Mucosa of rectum (tissue), 2 donors: ENCODE data around the gene MAGEA6.
"Not testable (repeated sequence)": the region's sequence is repeated elsewhere in the genome, so short reads cannot be mapped to it uniquely, and the experiment has no call there.

Experiments
- H3K27ac ChIP-seq, 2 donors: one replicate each; pipeline ENCODE4 v1.7.0; 2013; ENCODE audit warnings: inconsistent platforms in 2 of 2, low read depth in 2 of 2, low read length in 2 of 2
- H3K27me3 ChIP-seq, 2 donors: one replicate each; pipeline ENCODE4 v1.7.0; 2013; ENCODE audit warnings: low read length in 2 of 2; ENCODE audit not compliant: control insufficient read depth in 2 of 2, insufficient read depth in 2 of 2
- H3K36me3 ChIP-seq, 2 donors: one replicate each; pipeline ENCODE4 v1.7.0; 2013; ENCODE audit warnings: low read length in 2 of 2; ENCODE audit not compliant: control insufficient read depth in 2 of 2, insufficient read depth in 2 of 2
- H3K4me1 ChIP-seq, 2 donors: one replicate each; pipeline ENCODE4 v1.7.0; 2013; ENCODE audit warnings: low read length in 2 of 2, mild to moderate bottlenecking in 1 of 2; ENCODE audit not compliant: control insufficient read depth in 2 of 2, insufficient read depth in 2 of 2
- H3K4me3 ChIP-seq, 2 donors: one replicate each; pipeline ENCODE4 v1.7.0; 2013; ENCODE audit warnings: low read length in 2 of 2
- H3K9ac ChIP-seq, 2 donors: one replicate each; pipeline ENCODE4 v1.7.0; 2013; ENCODE audit warnings: low read length in 2 of 2, low read depth in 1 of 2, mild to moderate bottlenecking in 1 of 2
- H3K9me3 ChIP-seq, 2 donors: one replicate each; pipeline ENCODE4 v1.7.0; 2013; ENCODE audit warnings: low read length in 2 of 2; ENCODE audit not compliant: control insufficient read depth in 2 of 2
- donor health status: healthy.
- donor health status: Normal muscosa, but diverticular disease.

MAGEA6 gene

DNA sequence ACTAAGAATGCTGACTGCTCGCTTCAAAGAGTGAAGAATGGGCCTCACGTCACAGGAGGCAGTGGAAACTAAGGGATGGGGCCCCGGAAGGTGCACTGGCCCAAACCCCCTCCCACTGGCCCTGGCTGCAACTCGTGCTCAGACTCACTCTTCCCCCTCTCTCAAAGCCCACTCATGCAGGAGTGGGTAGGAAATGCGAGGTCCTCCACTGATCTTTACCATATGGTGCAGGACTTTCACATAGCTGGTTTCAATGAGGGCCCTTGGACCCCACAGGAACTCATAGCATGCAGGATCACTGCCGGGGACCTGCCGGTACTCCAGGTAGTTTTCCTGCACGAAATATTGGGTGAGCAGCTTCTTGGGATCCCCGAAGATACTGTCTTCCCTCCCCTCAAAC lies 2.9 kb downstream of the MAGEA6 start:
- not testable (repeated sequence) for H3K27me3 ChIP-seq, H3K9me3 ChIP-seq, H3K27ac ChIP-seq, H3K4me1 ChIP-seq, H3K36me3 ChIP-seq, H3K9ac ChIP-seq, H3K4me3 ChIP-seq

- H3K4me3 ChIP-seq, H3K9me3 ChIP-seq, H3K9ac ChIP-seq, H3K27me3 ChIP-seq, H3K4me1 ChIP-seq, H3K27ac ChIP-seq, H3K36me3 ChIP-seq: not testable (repeated sequence)
Observed at GRCh38 chrX:152761582-152761981, 7.9 kb downstream of the MAGEA6 start.

- H3K9ac ChIP-seq, H3K27ac ChIP-seq, H3K36me3 ChIP-seq, H3K4me3 ChIP-seq, H3K9me3 ChIP-seq, H3K27me3 ChIP-seq, H3K4me1 ChIP-seq: not testable (repeated sequence)
Observed at GRCh38 chrX:152759544-152759943, 9.9 kb downstream of the MAGEA6 start.

- H3K4me1 ChIP-seq, H3K9ac ChIP-seq, H3K36me3 ChIP-seq, H3K27ac ChIP-seq, H3K27me3 ChIP-seq, H3K4me3 ChIP-seq, H3K9me3 ChIP-seq: not testable (repeated sequence)
Observed at GRCh38 chrX:152758918-152759317, 10.6 kb downstream of the MAGEA6 start, which contains the start of gene CSAG3. CSAG3 (plus strand) TSS chrX:152759218.

DNA sequence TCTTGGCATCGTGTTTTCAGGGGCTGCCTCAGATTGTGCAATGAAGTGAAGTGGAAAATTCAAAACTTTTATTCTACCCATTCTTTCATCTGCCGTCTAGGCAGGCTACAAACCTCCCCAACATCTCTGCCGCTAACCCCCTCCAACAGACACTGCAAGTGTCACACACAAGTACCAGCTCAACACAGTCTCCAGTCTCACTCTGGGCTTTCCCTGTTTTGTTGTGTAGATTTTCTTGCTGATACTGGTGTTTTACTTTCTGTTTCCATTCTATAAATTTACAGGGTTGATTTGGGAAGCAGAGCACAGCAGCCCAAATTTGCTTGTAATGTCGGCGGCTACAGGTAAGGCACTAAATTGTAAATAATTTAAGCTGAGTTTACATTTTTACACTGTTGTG lies 14.6 kb downstream of the MAGEA6 start:
- not testable (repeated sequence) for H3K4me3 ChIP-seq, H3K27ac ChIP-seq, H3K9ac ChIP-seq, H3K4me1 ChIP-seq, H3K36me3 ChIP-seq, H3K9me3 ChIP-seq, H3K27me3 ChIP-seq

DNA sequence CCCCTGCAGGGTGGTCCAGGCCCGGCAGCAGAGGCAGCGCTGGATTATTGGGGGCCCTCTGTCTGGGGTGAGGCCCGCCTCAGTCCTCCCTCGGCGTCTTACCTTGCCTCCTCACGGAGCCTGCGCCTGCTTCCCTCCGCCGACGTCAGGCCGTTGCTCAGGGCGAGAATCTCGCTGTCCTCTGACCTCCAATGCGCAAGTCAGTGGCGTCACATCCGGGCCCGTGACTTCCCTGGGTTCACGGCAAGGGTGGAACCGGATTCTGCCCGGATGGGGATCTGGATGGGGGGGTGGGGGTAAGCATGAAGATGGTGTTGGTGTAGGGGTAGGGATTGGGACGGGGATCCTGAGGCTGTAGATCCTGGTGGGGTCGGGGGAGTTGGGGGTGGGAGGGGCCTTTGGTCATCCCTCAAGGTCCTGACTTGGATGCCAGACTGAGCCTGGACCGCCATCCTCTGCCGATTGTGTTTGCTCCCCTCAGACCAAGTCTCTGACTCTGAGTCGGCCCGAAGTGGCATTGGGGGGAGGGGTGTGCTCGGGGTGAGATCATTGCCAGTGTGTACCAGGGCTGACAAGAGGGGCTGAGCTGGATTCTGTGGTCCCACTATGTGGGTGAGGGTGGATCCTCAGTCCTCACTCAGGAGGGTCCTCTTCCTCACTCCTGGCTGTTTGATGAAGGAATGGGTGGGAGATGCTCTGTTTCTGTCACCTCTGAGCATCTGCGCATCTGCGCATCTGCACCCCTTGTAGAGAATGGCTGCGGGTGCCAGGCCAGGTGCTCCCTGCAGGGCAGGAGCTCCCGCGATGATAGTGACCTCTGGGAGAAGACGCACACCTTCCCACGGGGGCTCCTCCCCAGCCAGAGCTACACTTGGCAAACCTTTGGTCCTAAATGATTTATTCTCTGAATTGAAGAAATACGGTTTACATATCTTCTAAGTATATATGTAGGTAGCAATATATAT lies 15.5 kb downstream of the MAGEA6 start, which contains the start of gene MAGEA2:
TSS of gene MAGEA2 (minus strand) at position 157 of the 965 bp plus-strand sequence. CDS start 2,479 bp downstream, outside the sequence.
- H3K4me1 ChIP-seq, H3K27me3 ChIP-seq, H3K27ac ChIP-seq, H3K36me3 ChIP-seq, H3K9ac ChIP-seq, H3K9me3 ChIP-seq, H3K4me3 ChIP-seq: not testable (repeated sequence)

DNA sequence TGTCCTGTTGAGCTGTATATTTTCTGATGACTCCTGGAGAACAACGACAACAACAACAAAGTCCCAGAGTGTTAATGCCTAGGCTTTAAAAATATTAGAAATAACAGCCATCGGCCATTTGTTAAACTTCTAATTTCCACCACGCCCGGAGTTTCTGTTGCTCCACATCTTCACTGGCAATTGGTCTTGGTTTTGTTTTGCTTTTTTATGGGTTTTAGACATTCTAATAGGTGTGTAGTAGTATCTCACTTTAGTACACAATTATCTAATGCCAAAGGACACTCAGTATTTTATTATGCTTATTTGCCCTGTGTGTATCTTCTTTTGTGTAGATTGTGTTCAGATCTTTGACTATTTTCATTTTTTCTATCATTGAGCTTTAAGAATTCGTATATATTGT lies 30.9 kb downstream of the MAGEA6 start:
- Histone ChIP-seq H3K36me3 (no peaks in the 10 kb centered on the region), H3K9ac (no peak overlapping the region), H3K4me3 (no peak overlapping the region), H3K27me3 (no peaks in the 10 kb centered on the region), H3K27ac (no peak overlapping the region), H3K4me1 (no peaks in the 10 kb centered on the region), H3K9me3 (no peaks in the 10 kb centered on the region)

- H3K27ac ChIP-seq, H3K9me3 ChIP-seq, H3K27me3 ChIP-seq, H3K4me3 ChIP-seq, H3K9ac ChIP-seq, H3K36me3 ChIP-seq, H3K4me1 ChIP-seq: not testable (repeated sequence)
Observed at GRCh38 chrX:152736528-152736927, 33.0 kb downstream of the MAGEA6 start.

DNA sequence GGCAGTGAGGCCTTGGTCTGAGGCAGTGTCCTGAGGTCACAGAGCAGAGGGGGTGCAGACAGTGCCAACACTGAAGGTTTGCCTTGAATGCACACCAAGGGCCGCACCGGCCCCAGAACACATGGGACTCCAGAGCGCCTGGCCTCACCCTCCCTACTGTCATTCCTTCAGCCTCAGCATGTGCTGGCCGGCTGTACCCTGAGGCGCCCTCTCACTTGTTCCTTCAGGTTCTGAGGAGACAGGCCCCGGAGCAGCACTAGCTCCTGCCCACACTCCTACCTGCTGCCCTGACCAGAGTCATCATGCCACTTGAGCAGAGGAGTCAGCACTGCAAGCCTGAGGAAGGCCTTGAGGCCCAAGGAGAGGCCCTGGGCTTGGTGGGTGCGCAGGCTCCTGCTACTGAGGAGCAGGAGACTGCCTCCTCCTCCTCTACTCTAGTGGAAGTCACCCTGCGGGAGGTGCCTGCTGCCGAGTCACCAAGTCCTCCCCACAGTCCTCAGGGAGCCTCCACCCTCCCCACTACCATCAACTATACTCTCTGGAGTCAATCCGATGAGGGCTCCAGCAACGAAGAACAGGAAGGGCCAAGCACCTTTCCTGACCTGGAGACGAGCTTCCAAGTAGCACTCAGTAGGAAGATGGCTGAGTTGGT lies 33.5 kb downstream of the MAGEA6 start:
- Histone ChIP-seq H3K27me3 (no peaks in the 10 kb centered on the region), H3K9me3 (no peaks in the 10 kb centered on the region), H3K4me3 (no peak overlapping the region), H3K36me3 (no peaks in the 10 kb centered on the region), H3K4me1 (no peaks in the 10 kb centered on the region), H3K27ac (no peak overlapping the region), H3K9ac (no peak overlapping the region)

DNA sequence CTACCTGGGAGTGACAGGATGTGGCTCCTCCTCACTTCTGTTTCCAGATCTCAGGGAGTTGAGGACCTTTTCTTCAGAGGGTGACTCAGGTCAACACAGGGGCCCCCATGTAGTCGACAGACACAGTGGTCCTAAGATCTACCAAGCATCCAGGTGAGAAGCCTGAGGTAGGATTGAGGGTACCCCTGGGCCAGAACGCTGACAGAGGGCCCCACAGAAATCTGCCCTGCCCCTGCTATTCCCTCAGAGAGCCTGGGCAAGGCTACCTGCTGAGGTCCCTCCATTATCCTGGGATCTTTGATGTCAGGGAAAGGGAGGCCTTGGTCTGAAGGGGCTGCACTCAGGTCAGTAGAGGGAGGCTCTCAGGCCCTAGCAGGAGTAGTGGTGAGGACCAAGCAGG lies 34.4 kb downstream of the MAGEA6 start:
- H3K9me3 ChIP-seq: no peaks in the 10 kb centered on the region

More for the DNA sequence above, 34.4 kb downstream of the MAGEA6 start:
- no peaks in the 10 kb centered on the region for H3K4me1 ChIP-seq
- no peak overlapping the region for H3K9ac ChIP-seq
- H3K27me3 ChIP-seq: no peaks in the 10 kb centered on the region
- H3K36me3 ChIP-seq: no peaks in the 10 kb centered on the region
- H3K27ac ChIP-seq: no peak overlapping the region
- H3K4me3 ChIP-seq: no peak overlapping the region
